ENCODE results near the gene TLE1. TPM values are rescaled to one million over a fixed set of nuclear protein-coding genes. Genes with fewer than 3 reads are reported as not detected.

TLE1 gene
- total RNA-seq, 1 experiment from 2014 or later: 79.3 TPM

DNA sequence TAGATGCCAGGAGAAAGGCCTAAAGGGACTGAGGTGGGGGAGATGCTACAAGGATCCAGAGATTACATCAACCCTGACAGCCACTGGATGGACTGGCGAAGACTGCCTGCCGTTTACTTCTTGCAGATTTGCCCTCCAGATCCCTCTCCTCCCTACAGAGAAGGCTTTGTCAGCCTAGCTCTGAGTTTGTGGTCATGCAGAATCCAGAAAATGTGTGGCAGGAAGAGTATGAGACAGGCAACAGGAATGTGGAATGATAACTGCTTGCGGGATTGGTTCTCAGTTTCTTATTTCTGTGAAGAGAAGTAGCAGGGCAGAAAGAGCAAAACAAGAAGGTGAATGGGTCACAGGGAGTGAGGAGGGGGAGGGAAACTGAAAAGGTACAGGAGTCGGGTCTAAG is 129.6 kb downstream of the TLE1 start:
- no peaks in the 10 kb centered on the region for H3K23me2 ChIP-seq (ENCODE audit: insufficient read length, low read depth, low read length, poor library complexity, severe bottlenecking)
- no peak overlapping the region for H3K56ac ChIP-seq (ENCODE audit: insufficient read length, low read depth, low read length)
- H3K4me2 ChIP-seq (ENCODE audit: insufficient read depth, insufficient read length, low read length): no peak overlapping the region
- H3K79me2 ChIP-seq (ENCODE audit: insufficient read depth, low read length): no peaks in the 10 kb centered on the region
- no peak overlapping the region for H2AK5ac ChIP-seq (ENCODE audit: insufficient read length, low read length)
- H2BK120ac ChIP-seq (ENCODE audit: low read depth, low read length, poor library complexity, severe bottlenecking): no peak overlapping the region
- H2BK5ac ChIP-seq (ENCODE audit: insufficient read length, low read length): no peak overlapping the region
- H3K27ac ChIP-seq (ENCODE audit: insufficient read length, low read depth, low read length): no peak overlapping the region
- no peak for DNase-seq
- H4K8ac ChIP-seq (replicated peaks; ENCODE audit: insufficient read length, low read depth, low read length): no peak overlapping the region
- peaks cover 7% of the 10 kb centered on the region for H3K27me3 Mint-ChIP-seq (ENCODE audit: low read depth)
- H2AFZ ChIP-seq (ENCODE audit: low read length): no peak overlapping the region
- no peak overlapping the region for H3K23ac ChIP-seq (ENCODE audit: insufficient read length, low read depth, low read length)
- WGBS (ENCODE audit: extremely low coverage, insufficient read length, low lambda C conversion rate): no CpG with 5 or more reads among the region's 4 CpGs
- no peaks in the 10 kb centered on the region for H3K79me1 ChIP-seq (ENCODE audit: insufficient read depth, low read depth, low read length, poor library complexity, severe bottlenecking)
- H2BK15ac ChIP-seq (ENCODE audit: low read depth, low read length): no peak overlapping the region
- no peak overlapping the region for H3K9ac ChIP-seq (ENCODE audit: extremely low read depth, insufficient read length, low read length)
- no peak overlapping the region for H3K4me3 Mint-ChIP-seq
- H4K91ac ChIP-seq (ENCODE audit: insufficient read length, low read depth, low read length): no peak overlapping the region
- no peak overlapping the region; a peak in 1 of 7 replicates for H3K27ac Mint-ChIP-seq
- peaks cover 31 to 32% of the 10 kb centered on the region in 2 experiments for H3K4me1 Mint-ChIP-seq
- no peaks in the 10 kb centered on the region; a peak in 1 of 5 replicates for H3K9me3 Mint-ChIP-seq
- peaks cover 4% of the 10 kb centered on the region; the same call in 1 of the 2 replicates for H3K4me1 ChIP-seq (ENCODE audit: insufficient read depth, low read length)
- H4K5ac ChIP-seq (ENCODE audit: insufficient read length, low read depth, low read length): no peak overlapping the region
- no peak overlapping the region for H3K4ac ChIP-seq (ENCODE audit: low read depth, low read length)
- H3K9me3 ChIP-seq (ENCODE audit: control insufficient read depth, low read depth, low read length): no peaks in the 10 kb centered on the region
- H3K36me3 Mint-ChIP-seq (ENCODE audit: insufficient read depth in 1 of 3, low read depth in 3 of 3): no peaks in the 10 kb centered on the region
- no peaks in the 10 kb centered on the region for H3K27me3 ChIP-seq (ENCODE audit: insufficient read depth, low read length)
- no peak overlapping the region for H3T11ph ChIP-seq (ENCODE audit: low read length)
- no peak overlapping the region for H3K14ac ChIP-seq (ENCODE audit: insufficient read depth, low read length)
- H3K18ac ChIP-seq (ENCODE audit: insufficient read length, low read depth, low read length): no peak overlapping the region
- H2BK12ac ChIP-seq (ENCODE audit: insufficient read length, low read depth, low read length): no peak overlapping the region
- no peak overlapping the region for H2BK20ac ChIP-seq (ENCODE audit: low read depth, low read length, poor library complexity, severe bottlenecking)
- TF ChIP-seq, protein P1, sequence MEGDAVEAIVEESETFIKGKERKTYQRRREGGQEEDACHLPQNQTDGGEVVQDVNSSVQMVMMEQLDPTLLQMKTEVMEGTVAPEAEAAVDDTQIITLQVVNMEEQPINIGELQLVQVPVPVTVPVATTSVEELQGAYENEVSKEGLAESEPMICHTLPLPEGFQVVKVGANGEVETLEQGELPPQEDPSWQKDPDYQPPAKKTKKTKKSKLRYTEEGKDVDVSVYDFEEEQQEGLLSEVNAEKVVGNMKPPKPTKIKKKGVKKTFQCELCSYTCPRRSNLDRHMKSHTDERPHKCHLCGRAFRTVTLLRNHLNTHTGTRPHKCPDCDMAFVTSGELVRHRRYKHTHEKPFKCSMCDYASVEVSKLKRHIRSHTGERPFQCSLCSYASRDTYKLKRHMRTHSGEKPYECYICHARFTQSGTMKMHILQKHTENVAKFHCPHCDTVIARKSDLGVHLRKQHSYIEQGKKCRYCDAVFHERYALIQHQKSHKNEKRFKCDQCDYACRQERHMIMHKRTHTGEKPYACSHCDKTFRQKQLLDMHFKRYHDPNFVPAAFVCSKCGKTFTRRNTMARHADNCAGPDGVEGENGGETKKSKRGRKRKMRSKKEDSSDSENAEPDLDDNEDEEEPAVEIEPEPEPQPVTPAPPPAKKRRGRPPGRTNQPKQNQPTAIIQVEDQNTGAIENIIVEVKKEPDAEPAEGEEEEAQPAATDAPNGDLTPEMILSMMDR (conservative IDR thresholded peaks at IDR 0.05): no peak
- no peaks in the 10 kb centered on the region for H4K20me1 ChIP-seq (ENCODE audit: control insufficient read depth, insufficient read depth, insufficient read length)
